NCI-H1694 (cell line): ENCODE data around the gene MST1R.
"Not testable (repeated sequence)": the region's sequence is repeated elsewhere in the genome, so short reads cannot be mapped to it uniquely, and the experiment has no call there.

Source experiments
- DNase-seq: peaks from one replicate; lab custom pipeline; 2025; lab: John Stamatoyannopoulos, UW

The MST1R gene

GRCh38 chr3:49903451-49904424, at the start of gene MST1R:
Gene MST1R, minus strand, starts transcription at chr3:49903873. Its CDS starts 264 bp downstream, at chr3:49903609.
- DNase-seq = no peak

GRCh38 chr3:49952924-49953323, 49.3 kb upstream of the MST1R start:
- DNase-seq = no peak

DNA sequence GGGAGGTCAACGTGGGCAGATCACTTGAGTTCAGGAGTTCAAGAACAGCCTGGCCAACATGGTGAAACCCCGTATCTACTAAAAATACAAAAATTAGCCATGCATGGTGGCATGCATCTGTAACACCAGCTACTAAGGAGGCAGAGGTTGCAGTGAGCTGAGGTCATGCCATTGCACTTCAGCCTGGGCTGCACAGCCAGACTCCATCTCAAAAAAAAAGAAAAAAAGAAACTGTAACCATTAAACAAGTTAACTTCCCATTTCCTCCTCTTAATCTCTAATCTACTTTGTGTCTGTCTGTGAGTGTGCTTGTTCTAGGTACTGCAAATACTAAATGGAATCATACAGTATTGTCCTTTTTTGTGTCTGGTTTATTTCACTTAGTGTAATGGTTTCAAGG, 39.0 kb upstream of the MST1R start:
- no peak for DNase-seq

DNA sequence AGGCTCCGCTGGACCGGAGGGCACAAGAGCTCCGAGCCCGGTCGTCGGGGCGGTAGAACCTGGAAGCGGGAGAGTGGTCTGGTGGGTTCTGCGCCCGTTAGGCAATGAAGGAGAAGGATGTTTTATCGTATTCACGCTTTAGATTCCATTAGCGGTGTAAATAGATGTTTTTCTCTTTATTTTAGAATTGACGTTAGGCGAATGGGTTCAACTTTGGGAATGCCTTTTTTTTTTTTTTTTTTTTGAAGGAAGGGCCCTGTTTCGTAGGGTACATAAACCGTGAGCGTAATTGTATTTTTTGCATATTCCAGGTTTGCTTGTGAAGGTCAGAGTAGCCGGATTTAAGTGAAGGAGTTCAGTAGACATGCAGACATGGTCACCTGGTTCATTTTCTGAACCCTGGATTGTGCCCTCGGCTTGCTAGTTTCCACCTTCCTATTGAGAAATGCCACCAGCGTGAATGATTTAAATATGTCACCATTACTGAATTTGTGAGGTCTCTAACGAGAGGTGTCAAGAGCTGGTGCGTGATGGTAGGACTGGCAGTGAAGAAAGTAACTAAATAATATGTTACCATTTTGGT, 37.1 kb upstream of the MST1R start:
- no peak for DNase-seq

DNA sequence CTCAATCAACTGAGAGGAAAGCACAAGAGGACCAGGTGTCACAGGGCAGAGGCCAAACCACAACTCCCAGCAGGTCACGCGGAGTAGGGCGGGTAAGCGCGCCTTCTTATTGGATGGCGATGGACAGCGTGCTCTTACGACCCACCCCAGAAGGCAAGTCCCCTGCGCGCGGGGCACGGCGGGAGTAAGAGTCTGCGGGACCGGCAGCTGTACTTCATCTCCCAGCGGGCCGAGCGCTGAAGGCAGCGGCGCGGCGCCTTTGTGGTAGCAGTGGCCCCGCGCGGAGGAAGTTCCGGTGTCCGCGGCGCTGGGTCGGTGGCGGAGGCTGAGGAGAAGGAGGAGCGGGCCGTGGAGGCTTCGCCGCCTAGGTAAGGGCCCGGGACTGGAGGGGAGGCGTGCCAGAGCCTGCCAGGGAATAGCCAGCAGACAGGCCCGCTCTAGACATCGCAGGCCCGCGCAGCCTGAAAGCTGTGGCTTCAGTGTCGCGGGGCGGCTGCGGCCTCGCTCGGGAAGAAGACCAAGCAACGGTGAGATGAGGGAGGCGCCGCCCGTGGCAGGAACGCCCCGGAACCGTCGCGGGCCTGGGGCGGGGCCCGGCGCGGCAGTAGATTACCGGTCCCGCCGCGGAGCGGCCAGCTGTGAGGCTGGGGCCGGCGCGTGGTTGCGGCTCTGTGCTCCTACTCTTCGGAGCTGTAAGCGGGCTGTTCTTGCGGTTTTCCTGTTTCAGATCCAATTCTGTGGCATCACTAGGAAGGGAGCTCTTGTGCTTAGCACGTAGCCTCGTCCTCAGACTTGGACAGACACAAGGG, 36.4 kb upstream of the MST1R start, which contains the start of gene RBM6:
Gene RBM6 (plus strand): TSS at position 293 of the 809 bp plus-strand sequence. CDS start 22,492 bp downstream, outside the sequence.
- DNase-seq = peak; percentile 68

DNA sequence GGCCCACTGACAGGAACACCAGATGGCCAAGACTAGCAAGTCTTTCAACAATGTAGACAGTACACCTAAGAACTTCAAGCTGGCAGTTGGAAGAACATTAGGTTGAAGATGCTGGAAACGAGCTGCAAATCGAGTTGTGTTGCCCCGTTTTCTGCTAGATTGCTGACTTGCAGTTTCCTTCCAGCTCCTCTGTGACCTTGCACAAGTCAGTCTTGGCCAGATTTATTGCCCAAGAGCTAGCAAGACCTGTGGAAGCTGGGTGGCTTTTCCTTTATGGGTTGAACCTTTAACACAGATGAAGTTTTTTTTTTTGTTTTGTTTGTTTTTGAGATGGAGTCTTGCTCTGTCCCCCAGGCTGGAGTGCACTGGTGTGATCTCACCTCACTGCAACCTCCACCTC, 33.4 kb upstream of the MST1R start:
- DNase-seq = no peak

DNA sequence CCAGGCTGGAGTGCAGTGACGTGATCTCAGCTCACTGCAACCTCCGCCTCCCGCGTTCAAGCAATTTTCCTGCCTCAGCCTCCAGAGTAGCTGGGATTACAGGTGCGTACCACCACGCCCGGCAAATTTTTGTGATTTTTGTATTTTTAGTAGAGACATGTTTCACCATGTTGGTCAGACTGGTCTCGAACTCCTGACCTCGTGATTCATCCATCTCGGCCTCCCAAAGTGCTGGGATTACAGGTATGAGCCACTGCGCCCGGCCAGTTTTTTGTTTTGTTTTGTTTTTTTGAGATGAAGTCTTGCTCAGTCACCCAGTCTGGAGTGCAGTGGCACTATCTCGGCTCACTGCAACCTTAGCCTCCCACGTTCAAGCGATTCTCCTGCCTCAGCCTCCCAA, 28.6 kb upstream of the MST1R start:
- DNase-seq = not testable (repeated sequence)

DNA sequence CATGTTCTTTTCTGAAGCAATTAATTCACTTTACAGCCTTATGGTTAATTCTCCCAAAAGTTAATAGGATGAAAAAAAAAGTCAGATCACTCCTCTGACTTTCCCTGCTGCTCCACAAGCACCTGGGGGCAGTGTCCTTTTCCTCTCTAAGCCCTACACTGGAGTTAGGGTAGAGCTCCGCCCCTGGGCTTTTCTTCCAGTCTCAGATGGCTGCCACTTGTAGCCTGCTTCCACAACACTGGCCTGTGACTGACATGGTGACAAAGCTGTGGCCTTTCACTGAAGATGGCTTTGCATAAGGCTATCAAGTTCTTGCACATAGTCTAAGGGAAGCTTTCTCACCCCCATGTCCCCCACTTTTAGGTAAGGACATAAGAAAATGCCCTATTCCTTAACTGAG, 27.2 kb upstream of the MST1R start:
- no peak for DNase-seq

- no peak for DNase-seq
Observed at GRCh38 chr3:49930168-49930690, 26.6 kb upstream of the MST1R start.

GRCh38 chr3:49929291-49930167, 25.9 kb upstream of the MST1R start, which contains the start of gene MON1A:
Gene MON1A, minus strand, starts transcription at chr3:49929811. Its CDS starts 16,465 bp downstream, at chr3:49913346.
- DNase-seq = no peak

DNA sequence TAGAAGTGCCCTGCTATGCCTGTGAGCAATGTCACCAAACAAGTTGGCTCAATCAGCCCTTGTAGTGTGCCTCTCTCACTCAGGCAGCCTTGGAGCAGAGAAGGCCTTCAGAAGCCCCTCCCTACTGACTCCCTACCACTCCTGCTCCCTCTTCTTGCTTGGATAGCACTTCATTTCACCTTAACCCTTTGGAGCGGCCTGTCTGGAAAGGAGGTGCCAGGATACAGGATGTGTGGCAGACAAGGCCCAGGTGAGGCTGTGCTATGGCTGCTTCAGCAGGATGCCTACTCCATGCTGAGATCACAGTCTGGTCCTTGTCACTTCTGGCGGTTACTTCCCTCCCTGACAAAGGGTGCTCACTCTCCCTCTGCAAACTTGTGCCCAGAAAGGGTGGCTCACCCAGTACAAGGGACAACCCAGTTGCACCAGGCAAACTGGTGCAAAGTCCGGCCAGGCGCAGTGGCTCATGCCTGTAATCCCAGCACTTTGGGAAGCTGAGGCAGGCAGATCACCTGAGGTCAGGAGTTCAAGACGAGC, 24.9 kb upstream of the MST1R start:
- no peak for DNase-seq

DNA sequence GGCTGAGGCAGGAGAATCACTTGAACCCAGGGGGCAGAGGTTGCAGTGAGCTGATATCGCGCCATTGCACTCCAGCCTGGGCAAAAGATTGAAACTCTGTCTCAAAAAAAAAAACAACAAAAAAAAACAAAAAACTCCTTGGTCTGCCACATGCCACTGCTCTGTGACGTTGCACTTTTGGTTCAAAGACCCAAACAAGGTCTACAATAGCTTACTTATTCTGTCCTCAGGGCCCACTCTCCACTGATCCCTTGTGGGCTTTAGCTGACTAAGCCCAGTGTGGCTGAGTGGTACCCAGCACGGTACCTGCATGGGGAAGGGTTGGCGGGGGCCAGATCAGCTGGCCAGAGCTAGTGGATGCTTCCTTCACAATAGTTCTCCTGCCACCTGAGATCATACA, 24.1 kb upstream of the MST1R start:
- DNase-seq = no peak

DNA sequence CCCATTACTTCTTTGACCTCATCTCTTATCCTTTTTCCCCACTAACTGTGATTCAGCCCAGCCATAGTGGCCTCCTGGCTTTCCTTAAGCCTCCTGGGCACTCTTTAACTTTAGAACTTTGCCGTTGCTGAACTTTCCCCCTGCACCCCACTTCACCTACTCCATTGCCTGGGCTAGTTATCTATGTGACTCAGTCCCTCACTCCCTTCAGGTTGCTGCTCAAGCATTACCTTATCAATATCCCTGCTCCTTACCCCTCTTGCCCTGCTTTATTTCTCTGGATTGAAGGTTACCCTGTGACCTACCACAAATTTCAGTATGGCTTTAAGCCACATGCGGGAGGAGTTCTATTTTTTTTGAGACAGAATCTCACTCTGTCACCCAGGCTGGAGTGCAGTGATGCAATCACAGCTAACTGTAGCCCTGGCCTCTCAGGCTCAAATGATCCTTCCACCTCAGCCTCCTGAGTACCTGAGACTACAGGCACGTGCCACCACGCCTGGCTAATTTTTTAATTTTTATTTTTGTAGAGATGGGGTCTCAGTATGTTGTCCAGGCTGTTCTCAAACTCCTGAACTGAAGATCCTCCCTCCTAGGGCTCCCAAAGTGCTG, 22.6 kb upstream of the MST1R start:
- DNase-seq = no peak

DNA sequence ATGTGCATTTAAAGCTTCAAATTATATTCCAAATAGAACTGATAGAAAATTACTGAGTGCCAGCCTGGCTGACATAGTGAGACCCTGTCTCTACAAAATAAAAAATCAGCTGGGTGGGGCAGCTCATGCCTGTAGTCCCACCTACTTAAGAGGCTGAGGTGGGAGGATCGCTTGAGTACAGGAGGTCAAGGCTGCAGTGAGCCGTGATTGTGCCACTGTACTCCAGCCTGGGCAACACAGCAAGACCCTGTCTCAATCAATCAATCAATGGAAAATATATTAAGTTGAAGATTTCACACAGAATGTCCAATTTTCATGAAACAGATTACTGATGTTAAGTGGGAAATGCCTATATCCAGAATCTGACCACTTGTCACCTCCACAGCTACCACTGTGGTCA, 21.8 kb upstream of the MST1R start:
- no peak for DNase-seq

DNA sequence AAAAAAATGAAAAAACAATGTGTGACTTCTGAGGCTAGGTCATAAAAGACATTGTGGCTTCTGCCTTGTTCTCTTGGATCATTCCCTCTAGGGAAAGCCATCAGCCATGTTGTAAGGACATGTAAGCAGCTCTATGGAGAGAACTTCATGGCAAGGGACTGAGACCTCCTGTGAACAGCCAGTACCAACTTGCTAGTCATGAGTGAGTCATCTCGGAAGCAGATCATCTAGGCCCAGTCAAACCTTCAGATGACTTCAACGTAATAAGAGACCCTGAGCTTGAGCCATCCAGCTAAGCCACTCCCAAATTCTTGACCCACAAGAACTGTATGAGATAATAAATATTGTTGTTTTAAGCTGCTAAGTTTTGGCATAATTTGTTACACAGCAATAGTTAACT, 21.0 kb upstream of the MST1R start:
- DNase-seq = no peak

DNA sequence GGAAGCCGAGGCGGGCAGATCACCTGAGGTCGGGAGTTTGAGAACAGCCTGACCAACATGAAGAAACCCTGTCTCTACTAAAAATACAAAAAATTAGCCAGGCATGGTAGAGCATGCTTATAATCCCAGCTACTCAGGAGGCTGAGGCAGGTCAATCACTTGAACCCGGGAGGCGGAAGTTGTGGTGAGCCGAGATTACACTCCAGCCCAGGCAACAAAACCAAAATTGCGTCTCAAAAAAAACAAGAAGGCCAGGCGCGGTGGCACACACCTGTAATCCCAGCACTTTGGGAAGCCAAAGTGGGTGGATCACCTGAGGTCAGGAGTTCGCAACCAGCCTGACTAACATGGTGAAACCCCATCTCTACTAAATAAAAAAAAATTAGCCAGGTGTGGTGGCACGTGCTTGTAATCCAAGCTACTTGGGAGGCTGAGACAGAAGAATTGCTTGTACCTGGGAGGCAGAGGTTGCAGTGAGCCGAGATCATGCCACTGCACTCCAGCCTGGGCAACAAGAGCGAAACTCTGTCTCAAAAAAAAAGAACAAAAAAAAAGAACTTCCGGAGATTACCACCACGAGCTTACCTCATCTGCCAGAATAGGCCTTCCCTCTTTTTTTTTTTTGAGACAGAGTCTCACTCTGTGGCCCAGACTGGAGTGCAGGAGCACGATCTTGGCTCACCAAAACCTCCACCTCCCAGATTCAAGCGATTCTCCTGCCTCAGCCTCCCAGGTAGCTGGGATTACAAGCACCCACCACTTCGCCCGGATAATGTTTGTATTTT, 14.3 kb upstream of the MST1R start:
- not testable (repeated sequence) for DNase-seq

DNA sequence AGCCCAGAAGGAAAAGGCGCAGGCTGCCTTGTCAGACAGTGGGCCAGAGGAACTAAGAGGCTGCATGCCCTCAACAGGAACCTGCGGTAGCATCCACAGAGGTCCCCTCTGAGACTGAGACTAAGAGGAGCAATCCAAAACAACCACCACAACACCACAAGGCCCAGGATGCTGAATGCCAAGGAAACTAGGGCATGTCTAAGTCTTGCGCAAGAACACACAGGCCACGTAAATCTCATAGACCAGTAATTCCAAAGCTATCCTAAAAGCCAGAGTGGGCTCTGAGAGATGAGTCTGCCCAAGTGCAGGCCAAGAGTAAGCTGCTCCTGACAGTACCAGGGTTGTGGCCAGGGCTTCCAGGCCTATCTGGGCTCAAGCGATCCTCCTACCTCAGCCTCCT, 13.0 kb upstream of the MST1R start:
- no peak for DNase-seq

GRCh38 chr3:49914906-49915305, 11.2 kb upstream of the MST1R start:
- DNase-seq = no peak

DNA sequence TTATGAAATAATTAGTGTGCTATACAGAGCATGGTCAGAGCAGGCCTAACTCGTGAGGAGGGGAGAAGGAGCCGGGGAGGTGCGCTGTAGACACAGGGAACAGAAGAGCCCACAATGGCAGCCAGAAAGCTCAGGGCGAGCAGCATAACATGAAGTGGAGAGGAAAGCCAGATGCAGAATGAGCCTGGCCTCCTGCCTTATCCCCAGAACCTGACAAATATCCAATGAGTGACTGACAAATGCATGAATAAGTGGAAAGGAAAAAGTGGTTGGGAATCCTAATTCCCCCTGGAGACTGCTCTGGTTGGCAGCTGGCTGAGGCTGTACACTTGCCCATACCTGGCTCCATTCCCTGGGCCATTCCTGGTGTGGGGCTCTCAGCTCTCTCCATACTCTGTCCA, 9.2 kb upstream of the MST1R start:
- peak; percentile 40 for DNase-seq

GRCh38 chr3:49911611-49912010, 7.9 kb upstream of the MST1R start:
- no peak for DNase-seq
